CD4-positive, alpha-beta T cell treated with Interleukin-21 for 1 hour (primary cell): ENCODE results near the gene NPHP4.

Source experiments
- DNase-seq: peaks from one replicate; pipeline ENCODE4 v3.0.0-alpha.2; 2020

The NPHP4 gene

GRCh38 chr1:5969168-5969567 is 23.1 kb downstream of the NPHP4 start:
- no peak for DNase-seq

- no peak for DNase-seq
These were observed 24.0 kb downstream of the NPHP4 start for GRCh38 chr1:5968161-5968736.

- DNase-seq: no peak
These were observed 24.7 kb downstream of the NPHP4 start for GRCh38 chr1:5967351-5968160.

- DNase-seq: no peak
These were observed 25.6 kb downstream of the NPHP4 start for GRCh38 chr1:5966543-5967205.

GRCh38 chr1:5965586-5966131 is 26.6 kb downstream of the NPHP4 start:
- DNase-seq: no peak

- DNase-seq: no peak
These were observed 29.7 kb downstream of the NPHP4 start for GRCh38 chr1:5962265-5963105.

GRCh38 chr1:5961601-5962000 is 30.6 kb downstream of the NPHP4 start:
- DNase-seq: no peak

GRCh38 chr1:5960336-5960735 is 31.9 kb downstream of the NPHP4 start:
- DNase-seq: no peak

GRCh38 chr1:5959667-5960230 is 32.5 kb downstream of the NPHP4 start:
- no peak for DNase-seq

- no peak for DNase-seq
These were observed 33.1 kb downstream of the NPHP4 start for GRCh38 chr1:5959087-5959486.

GRCh38 chr1:5956022-5956830 is 36.0 kb downstream of the NPHP4 start:
- DNase-seq: no peak

GRCh38 chr1:5955479-5955977 is 36.7 kb downstream of the NPHP4 start:
- no peak for DNase-seq

GRCh38 chr1:5954964-5955363 is 37.3 kb downstream of the NPHP4 start:
- DNase-seq: no peak

- no peak for DNase-seq
These were observed 38.8 kb downstream of the NPHP4 start for GRCh38 chr1:5953386-5953785.

- DNase-seq: no peak
These were observed 40.3 kb downstream of the NPHP4 start for GRCh38 chr1:5951846-5952410.

GRCh38 chr1:5950994-5951785 is 41.0 kb downstream of the NPHP4 start:
- no peak for DNase-seq

GRCh38 chr1:5950201-5950895 is 41.9 kb downstream of the NPHP4 start:
- DNase-seq: no peak

- no peak for DNase-seq
These were observed 42.5 kb downstream of the NPHP4 start for GRCh38 chr1:5949761-5950100.

- DNase-seq: no peak
These were observed 43.0 kb downstream of the NPHP4 start for GRCh38 chr1:5949085-5949760.
